NCI-H1105 treated with DMSO at 0.1 percent for 48 hours (cell line): ENCODE measurements around the gene HOMER2.

Experiments used
- DNase-seq: peaks from one replicate; lab custom pipeline; 2025; lab: John Stamatoyannopoulos, UW

HOMER2 gene

DNA sequence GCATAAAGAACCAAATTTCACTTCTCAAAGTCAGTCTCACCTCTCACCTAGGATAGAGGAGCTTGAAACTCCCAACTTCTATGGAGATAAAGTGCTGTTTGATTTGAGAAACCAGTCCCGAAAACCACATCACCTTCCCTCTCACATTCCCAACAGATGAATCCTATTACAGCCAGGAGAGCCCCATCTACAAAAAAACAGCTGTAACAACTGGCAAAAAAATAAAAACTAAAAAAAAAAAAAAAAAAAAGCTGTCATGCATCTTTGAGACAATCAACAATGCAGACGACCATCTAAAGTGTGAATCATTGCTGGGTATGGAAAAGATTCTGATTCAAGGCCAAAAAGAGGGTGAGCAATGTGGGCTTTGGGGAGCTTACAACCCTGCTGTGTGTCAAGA lies 23.8 kb downstream of the HOMER2 start:
- DNase-seq = no peak

GRCh38 chr15:82923744-82924143 lies 28.8 kb downstream of the HOMER2 start:
- no peak for DNase-seq

GRCh38 chr15:82922737-82923136 lies 29.8 kb downstream of the HOMER2 start:
- no peak for DNase-seq

- no peak for DNase-seq
Observed at GRCh38 chr15:82921939-82922338, 30.6 kb downstream of the HOMER2 start.

- DNase-seq = no peak
Observed at GRCh38 chr15:82921242-82921641, 31.3 kb downstream of the HOMER2 start.

DNA sequence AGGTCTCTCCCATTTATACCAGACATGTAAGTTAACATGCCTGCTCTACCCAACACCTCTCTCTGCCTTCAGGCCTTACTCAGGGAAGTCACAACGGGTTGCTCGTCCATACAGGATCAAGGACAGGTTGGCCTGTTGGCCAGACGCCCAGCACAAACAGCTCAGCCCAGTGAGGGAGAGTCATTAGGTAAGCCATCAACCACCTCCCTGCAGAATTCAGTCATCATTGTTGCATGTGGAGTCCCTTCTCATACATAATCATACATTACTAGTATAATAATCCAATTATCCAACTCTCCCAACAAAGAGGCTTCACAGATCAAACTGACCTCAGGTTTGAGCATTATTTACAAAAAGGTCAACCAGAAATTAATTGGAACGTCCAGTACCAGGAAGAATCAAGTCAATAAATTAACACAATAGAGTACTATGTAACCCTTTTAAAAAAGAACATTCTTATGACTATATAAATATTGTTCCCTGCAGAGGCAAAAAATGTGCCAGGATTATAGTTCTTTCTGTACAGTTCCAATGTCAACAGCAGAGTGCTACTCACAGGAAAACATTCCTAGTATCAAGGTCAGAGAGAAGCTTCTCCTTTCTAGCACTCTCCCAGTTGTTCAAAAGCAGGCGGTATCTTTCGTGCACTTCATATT lies 33.2 kb downstream of the HOMER2 start:
- peak; percentile 1 for DNase-seq

DNA sequence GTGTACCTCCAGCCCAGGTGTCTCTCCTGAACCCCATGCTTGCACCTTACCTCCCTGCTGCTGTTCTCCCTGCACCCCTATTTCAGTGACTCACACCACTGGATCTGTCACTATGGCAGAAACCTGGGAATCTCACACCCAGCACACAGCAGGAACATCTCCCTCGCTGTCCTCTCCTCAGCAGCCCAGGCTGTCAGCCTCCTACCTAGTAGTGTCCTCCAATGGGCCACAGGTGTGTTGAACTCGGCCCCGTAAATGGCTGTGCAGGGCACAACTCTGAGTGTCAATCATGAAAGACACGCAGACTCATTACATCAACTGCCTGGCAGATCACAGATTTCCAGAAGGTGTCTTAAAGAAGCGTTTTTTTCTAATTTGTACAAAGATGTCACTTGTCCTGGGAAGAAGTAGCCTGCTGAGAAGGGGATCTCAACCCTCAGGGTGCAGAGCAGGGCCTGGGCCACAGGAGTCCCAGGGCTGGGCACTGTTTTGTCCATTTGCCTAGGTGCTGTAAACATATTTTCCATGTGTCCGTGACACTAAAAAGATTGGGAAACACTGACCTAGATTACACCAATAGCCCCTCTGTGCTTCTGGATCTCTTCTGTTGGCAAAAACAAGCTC lies 33.8 kb downstream of the HOMER2 start:
- DNase-seq = no peak

DNA sequence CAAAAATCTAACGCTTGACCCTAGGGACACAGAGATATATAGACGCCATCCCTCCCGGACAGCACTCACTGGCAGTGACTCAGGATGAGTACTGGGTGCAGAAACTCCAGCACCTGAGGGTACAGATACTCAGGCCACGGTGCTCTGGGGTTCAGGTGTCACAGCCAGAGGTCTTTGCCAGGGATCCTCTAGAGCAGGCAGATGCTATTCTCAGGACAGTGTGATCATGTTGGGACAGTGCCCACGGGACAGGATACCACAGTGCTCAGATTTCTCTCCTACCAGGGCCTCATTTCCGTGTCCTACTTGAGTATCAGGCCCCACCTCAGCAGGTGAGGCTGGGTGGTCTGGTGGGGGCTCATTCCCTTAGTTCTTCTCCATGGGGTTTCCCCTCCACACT lies 34.4 kb downstream of the HOMER2 start:
- DNase-seq = no peak

DNA sequence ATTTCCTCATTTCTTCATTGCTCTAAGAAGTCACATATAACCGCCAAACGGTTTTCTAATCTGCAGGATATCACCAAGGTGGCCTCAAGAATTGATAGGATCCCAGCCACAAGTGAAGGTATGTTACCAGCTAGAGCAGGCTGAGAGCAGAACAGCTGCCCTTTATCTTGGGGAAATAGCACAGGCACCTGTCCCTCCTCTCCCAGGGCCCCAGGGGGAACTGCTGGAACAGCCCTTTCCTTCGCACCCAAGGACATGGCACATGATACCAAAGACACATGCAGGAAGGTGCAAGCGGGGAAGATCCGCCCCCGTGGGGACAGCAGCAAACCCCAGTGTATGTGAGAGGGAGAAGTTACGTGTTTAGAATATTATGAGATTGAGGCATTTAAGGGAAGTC lies 35.3 kb downstream of the HOMER2 start:
- no peak for DNase-seq

DNA sequence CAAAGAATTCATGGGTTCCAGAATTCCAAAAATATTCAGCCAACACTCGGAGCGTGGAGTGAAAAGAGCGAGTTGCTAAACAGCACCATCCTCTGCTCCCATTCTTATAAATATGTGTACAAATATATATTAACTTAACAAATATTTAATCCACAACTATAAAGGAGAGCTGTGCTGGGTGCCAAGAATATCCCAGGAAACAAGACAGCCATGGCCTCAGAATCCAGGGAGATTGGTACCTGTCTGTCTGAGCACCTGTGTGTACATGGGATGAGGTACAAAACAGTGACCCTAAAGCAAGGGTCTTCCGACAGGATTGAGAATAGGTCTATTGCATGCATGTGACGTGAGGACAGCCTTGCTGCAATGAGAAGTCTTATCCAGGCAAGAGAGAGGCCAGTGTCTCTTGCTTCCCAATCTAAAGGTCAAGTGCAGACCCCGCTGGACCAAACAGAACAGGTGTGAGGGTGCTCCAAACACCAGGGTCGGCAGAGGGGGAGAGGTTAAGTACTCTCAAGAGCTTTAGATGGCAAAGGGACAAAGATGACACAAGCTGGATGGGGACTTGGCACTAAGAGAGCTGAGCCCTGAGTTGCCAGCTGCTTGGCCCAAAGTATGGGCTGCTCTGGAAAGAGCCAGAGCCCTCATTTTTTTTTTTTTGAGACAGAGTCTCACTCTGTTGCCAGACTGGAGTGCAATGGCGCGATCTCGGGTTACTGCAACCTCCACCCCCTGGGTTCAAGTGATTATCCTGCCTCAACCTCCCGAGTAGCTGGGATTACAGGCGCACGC lies 36.2 kb downstream of the HOMER2 start:
- DNase-seq = no peak

GRCh38 chr15:82914396-82914795 lies 38.1 kb downstream of the HOMER2 start:
- DNase-seq = no peak

- no peak for DNase-seq
Observed at GRCh38 chr15:82911458-82911857, 41.1 kb downstream of the HOMER2 start.

- DNase-seq = no peak
Observed at GRCh38 chr15:82910721-82911120, 41.8 kb downstream of the HOMER2 start.

DNA sequence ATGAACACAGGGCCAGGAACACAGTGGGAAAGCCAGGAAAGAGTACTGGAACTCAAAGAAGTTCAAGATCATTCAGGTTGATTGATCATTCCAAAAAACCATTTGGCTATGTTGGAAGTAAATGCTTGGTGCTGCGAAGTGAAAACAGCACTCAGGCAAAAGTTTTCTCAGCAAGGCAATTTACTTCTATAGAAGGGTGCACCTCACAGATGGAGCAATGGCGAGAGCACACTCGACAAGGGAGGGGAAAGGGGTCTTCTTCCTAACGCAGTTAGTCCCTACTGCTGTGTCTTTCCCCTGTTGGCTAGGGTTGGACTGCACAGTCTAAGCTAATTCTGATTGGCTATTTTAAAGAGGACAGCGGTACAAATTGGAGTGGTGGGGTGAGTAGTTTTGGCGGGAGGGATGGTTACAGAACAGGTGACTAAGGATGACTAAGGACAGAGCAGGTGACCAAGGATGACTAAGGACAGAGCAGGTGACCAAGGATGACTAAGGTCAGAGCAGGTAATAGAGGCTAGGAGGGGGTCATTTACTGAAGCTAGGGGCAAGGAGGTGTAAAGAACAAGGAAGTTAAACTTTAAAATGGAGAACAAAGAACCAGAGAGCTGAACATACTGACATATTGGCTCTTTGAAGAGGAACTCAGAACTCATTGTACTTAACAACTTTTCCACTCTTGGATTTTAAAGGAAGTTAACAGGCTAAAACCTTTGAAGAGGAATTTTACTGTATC lies 43.3 kb downstream of the HOMER2 start:
- no peak for DNase-seq

DNA sequence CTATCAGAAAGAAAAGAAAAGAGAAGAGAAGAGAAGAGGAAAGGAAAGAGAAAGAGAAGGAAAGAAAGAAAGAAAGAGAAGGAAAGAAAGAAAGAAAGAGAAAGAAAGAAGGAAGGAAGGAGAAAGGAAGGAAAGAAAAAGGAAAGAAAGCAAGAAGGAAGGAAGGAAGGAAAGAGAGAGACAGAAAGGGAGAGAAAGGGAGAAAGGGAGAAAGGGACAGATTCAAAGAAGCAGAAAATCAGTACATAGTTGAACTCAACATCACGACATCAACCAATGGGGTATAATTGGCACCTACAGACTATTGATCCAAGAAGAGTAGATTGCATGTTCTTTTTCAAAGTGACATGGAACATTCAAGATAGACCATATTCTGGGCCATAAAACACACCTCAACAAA lies 45.2 kb downstream of the HOMER2 start:
- no peak for DNase-seq

DNA sequence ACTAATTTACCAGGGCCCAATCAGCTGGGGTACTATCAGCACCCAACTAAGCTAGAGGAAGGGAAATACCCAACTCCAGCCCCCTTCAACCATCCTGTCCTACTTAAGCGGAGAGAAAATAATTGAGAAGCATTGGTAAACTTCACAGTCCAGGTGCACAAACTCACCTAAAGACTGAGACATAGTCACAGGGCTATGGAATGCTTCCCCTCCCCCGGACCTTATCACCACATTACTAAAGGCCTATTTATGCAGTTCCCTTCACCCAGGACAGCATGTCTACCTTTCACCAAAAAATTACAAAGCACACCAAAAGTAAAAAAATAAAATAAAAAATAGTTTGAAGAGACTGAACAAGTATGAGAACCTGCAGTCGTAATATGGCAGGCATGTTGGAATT lies 47.9 kb downstream of the HOMER2 start:
- no peak for DNase-seq

DNA sequence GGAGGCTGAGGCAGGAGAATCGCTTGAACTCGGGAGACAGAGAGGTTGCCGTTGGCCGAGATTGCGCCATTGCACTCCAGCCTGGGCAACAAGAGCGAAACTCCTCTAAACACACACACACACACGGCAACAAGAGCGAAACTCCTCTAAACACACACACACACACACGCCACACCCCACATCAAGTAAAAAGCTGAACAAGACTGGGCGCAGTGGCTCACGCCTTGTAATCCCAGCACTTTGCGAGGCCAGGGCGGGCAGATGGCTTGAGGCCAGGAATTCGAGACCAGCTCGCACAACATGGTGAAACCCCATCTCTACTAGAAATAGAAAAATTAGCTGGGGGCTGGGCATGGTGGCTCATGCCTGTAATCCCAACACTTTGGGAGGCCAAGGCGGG lies 49.0 kb downstream of the HOMER2 start:
- no peak for DNase-seq

GRCh38 chr15:82901114-82901805 lies 51.3 kb downstream of the HOMER2 start:
- no peak for DNase-seq

GRCh38 chr15:82900511-82901060 lies 51.9 kb downstream of the HOMER2 start:
- DNase-seq = no peak

GRCh38 chr15:82898961-82899360 lies 53.6 kb downstream of the HOMER2 start:
- no peak for DNase-seq

- no peak for DNase-seq
Observed at GRCh38 chr15:82895983-82896382, 56.5 kb downstream of the HOMER2 start.
